ENCODE measurements around the gene SLC9A4.

The SLC9A4 gene

GRCh38 chr2:102473020-102473419 lies at the start of gene SLC9A4:
Gene SLC9A4 (plus strand): TSS chr2:102473226. CDS start chr2:102473760, 534 bp downstream.
- H3K27me3 ChIP-seq (ENCODE audit: control insufficient read depth, insufficient read depth, low read length): no peaks in the 10 kb centered on the region
- no peak within 1 kb of the TSS for H3K4me3 ChIP-seq (ENCODE audit: low read length)
- no peak within 1 kb of the TSS for H3K27ac ChIP-seq (ENCODE audit: low read length)
- peaks cover 3% of the 10 kb centered on the region for H3K9me3 ChIP-seq (ENCODE audit: control insufficient read depth, low read depth, low read length)
- no peak within 1 kb of the TSS for H3K9ac ChIP-seq (ENCODE audit: low read length)
- H3K4me1 ChIP-seq (ENCODE audit: control insufficient read depth, low read depth, low read length): peaks cover 3% of the 10 kb centered on the region
- no peaks in the 10 kb centered on the region for H3K36me3 ChIP-seq (ENCODE audit: control insufficient read depth, low read depth, low read length)

GRCh38 chr2:102423368-102423767 lies 49.7 kb upstream of the SLC9A4 start:
- Histone ChIP-seq H3K27ac (ENCODE audit: low read length) (no peak overlapping the region), H3K9ac (ENCODE audit: low read length) (no peak overlapping the region), H3K9me3 (ENCODE audit: control insufficient read depth, low read depth, low read length) (no peaks in the 10 kb centered on the region), H3K4me1 (ENCODE audit: control insufficient read depth, low read depth, low read length) (no peaks in the 10 kb centered on the region), H3K36me3 (ENCODE audit: control insufficient read depth, low read depth, low read length) (no peaks in the 10 kb centered on the region), H3K27me3 (ENCODE audit: control insufficient read depth, insufficient read depth, low read length) (no peaks in the 10 kb centered on the region), H3K4me3 (ENCODE audit: low read length) (no peak overlapping the region)

- H3K36me3 ChIP-seq (ENCODE audit: control insufficient read depth, low read depth, low read length): no peaks in the 10 kb centered on the region
- H3K4me3 ChIP-seq (ENCODE audit: low read length): no peak overlapping the region
- no peak overlapping the region for H3K27ac ChIP-seq (ENCODE audit: low read length)
- no peaks in the 10 kb centered on the region for H3K9me3 ChIP-seq (ENCODE audit: control insufficient read depth, low read depth, low read length)
- H3K4me1 ChIP-seq (ENCODE audit: control insufficient read depth, low read depth, low read length): no peaks in the 10 kb centered on the region
- no peaks in the 10 kb centered on the region for H3K27me3 ChIP-seq (ENCODE audit: control insufficient read depth, insufficient read depth, low read length)
- no peak overlapping the region for H3K9ac ChIP-seq (ENCODE audit: low read length)
Measured at GRCh38 chr2:102424754-102425153, 48.3 kb upstream of the SLC9A4 start.

GRCh38 chr2:102425441-102426132 lies 47.4 kb upstream of the SLC9A4 start:
- Histone ChIP-seq H3K27me3 (ENCODE audit: control insufficient read depth, insufficient read depth, low read length) (no peaks in the 10 kb centered on the region), H3K4me3 (ENCODE audit: low read length) (no peak overlapping the region), H3K4me1 (ENCODE audit: control insufficient read depth, low read depth, low read length) (no peaks in the 10 kb centered on the region), H3K9me3 (ENCODE audit: control insufficient read depth, low read depth, low read length) (no peaks in the 10 kb centered on the region), H3K36me3 (ENCODE audit: control insufficient read depth, low read depth, low read length) (no peaks in the 10 kb centered on the region), H3K27ac (ENCODE audit: low read length) (no peak overlapping the region), H3K9ac (ENCODE audit: low read length) (no peak overlapping the region)

GRCh38 chr2:102427249-102427648 lies 45.8 kb upstream of the SLC9A4 start:
- Histone ChIP-seq H3K9me3 (ENCODE audit: control insufficient read depth, low read depth, low read length) (no peaks in the 10 kb centered on the region), H3K4me3 (ENCODE audit: low read length) (no peak overlapping the region), H3K27ac (ENCODE audit: low read length) (no peak overlapping the region), H3K36me3 (ENCODE audit: control insufficient read depth, low read depth, low read length) (no peaks in the 10 kb centered on the region), H3K4me1 (ENCODE audit: control insufficient read depth, low read depth, low read length) (no peaks in the 10 kb centered on the region), H3K9ac (ENCODE audit: low read length) (no peak overlapping the region), H3K27me3 (ENCODE audit: control insufficient read depth, insufficient read depth, low read length) (no peaks in the 10 kb centered on the region)

GRCh38 chr2:102428573-102428972 lies 44.5 kb upstream of the SLC9A4 start:
- H3K4me1 ChIP-seq (ENCODE audit: control insufficient read depth, low read depth, low read length): no peaks in the 10 kb centered on the region
- H3K27me3 ChIP-seq (ENCODE audit: control insufficient read depth, insufficient read depth, low read length): no peaks in the 10 kb centered on the region
- no peak overlapping the region for H3K9ac ChIP-seq (ENCODE audit: low read length)
- H3K9me3 ChIP-seq (ENCODE audit: control insufficient read depth, low read depth, low read length): no peaks in the 10 kb centered on the region
- no peak overlapping the region for H3K27ac ChIP-seq (ENCODE audit: low read length)
- no peaks in the 10 kb centered on the region for H3K36me3 ChIP-seq (ENCODE audit: control insufficient read depth, low read depth, low read length)
- no peak overlapping the region for H3K4me3 ChIP-seq (ENCODE audit: low read length)

GRCh38 chr2:102432386-102432785 lies 40.6 kb upstream of the SLC9A4 start:
- Histone ChIP-seq H3K9me3 (ENCODE audit: control insufficient read depth, low read depth, low read length) (no peaks in the 10 kb centered on the region), H3K27me3 (ENCODE audit: control insufficient read depth, insufficient read depth, low read length) (no peaks in the 10 kb centered on the region), H3K36me3 (ENCODE audit: control insufficient read depth, low read depth, low read length) (no peaks in the 10 kb centered on the region), H3K27ac (ENCODE audit: low read length) (no peak overlapping the region), H3K4me3 (ENCODE audit: low read length) (no peak overlapping the region), H3K9ac (ENCODE audit: low read length) (no peak overlapping the region), H3K4me1 (ENCODE audit: control insufficient read depth, low read depth, low read length) (no peaks in the 10 kb centered on the region)

- H3K27me3 ChIP-seq (ENCODE audit: control insufficient read depth, insufficient read depth, low read length): no peaks in the 10 kb centered on the region
- H3K4me3 ChIP-seq (ENCODE audit: low read length): no peak overlapping the region
- no peaks in the 10 kb centered on the region for H3K36me3 ChIP-seq (ENCODE audit: control insufficient read depth, low read depth, low read length)
- no peaks in the 10 kb centered on the region for H3K4me1 ChIP-seq (ENCODE audit: control insufficient read depth, low read depth, low read length)
- no peak overlapping the region for H3K27ac ChIP-seq (ENCODE audit: low read length)
- H3K9me3 ChIP-seq (ENCODE audit: control insufficient read depth, low read depth, low read length): no peaks in the 10 kb centered on the region
- no peak overlapping the region for H3K9ac ChIP-seq (ENCODE audit: low read length)
Measured at GRCh38 chr2:102433973-102434654, 38.9 kb upstream of the SLC9A4 start.

GRCh38 chr2:102434655-102435381 lies 38.2 kb upstream of the SLC9A4 start:
- no peaks in the 10 kb centered on the region for H3K4me1 ChIP-seq (ENCODE audit: control insufficient read depth, low read depth, low read length)
- no peaks in the 10 kb centered on the region for H3K36me3 ChIP-seq (ENCODE audit: control insufficient read depth, low read depth, low read length)
- H3K27ac ChIP-seq (ENCODE audit: low read length): no peak overlapping the region
- no peaks in the 10 kb centered on the region for H3K27me3 ChIP-seq (ENCODE audit: control insufficient read depth, insufficient read depth, low read length)
- no peaks in the 10 kb centered on the region for H3K9me3 ChIP-seq (ENCODE audit: control insufficient read depth, low read depth, low read length)
- H3K4me3 ChIP-seq (ENCODE audit: low read length): no peak overlapping the region
- no peak overlapping the region for H3K9ac ChIP-seq (ENCODE audit: low read length)

- Histone ChIP-seq H3K27me3 (ENCODE audit: control insufficient read depth, insufficient read depth, low read length) (no peaks in the 10 kb centered on the region), H3K9ac (ENCODE audit: low read length) (no peak overlapping the region), H3K36me3 (ENCODE audit: control insufficient read depth, low read depth, low read length) (no peaks in the 10 kb centered on the region), H3K27ac (ENCODE audit: low read length) (no peak overlapping the region), H3K9me3 (ENCODE audit: control insufficient read depth, low read depth, low read length) (no peaks in the 10 kb centered on the region), H3K4me3 (ENCODE audit: low read length) (no peak overlapping the region), H3K4me1 (ENCODE audit: control insufficient read depth, low read depth, low read length) (no peaks in the 10 kb centered on the region)
Measured at GRCh38 chr2:102435741-102436140, 37.3 kb upstream of the SLC9A4 start.

GRCh38 chr2:102436323-102436722 lies 36.7 kb upstream of the SLC9A4 start:
- no peaks in the 10 kb centered on the region for H3K27me3 ChIP-seq (ENCODE audit: control insufficient read depth, insufficient read depth, low read length)
- no peak overlapping the region for H3K9ac ChIP-seq (ENCODE audit: low read length)
- H3K4me3 ChIP-seq (ENCODE audit: low read length): no peak overlapping the region
- no peaks in the 10 kb centered on the region for H3K36me3 ChIP-seq (ENCODE audit: control insufficient read depth, low read depth, low read length)
- no peaks in the 10 kb centered on the region for H3K4me1 ChIP-seq (ENCODE audit: control insufficient read depth, low read depth, low read length)
- H3K9me3 ChIP-seq (ENCODE audit: control insufficient read depth, low read depth, low read length): no peaks in the 10 kb centered on the region
- no peak overlapping the region for H3K27ac ChIP-seq (ENCODE audit: low read length)
